Hematopoietic multipotent progenitor cell treated with erythropoietin and hydrocortisone succinate and interleukin-3 and kit ligand, for 8 days (in vitro differentiated cells): ENCODE results near the gene CDH16.
"Not testable (repeated sequence)": the region's sequence is repeated elsewhere in the genome, so short reads cannot be mapped to it uniquely, and the experiment has no call there.

ENCODE experiments used
- DNase-seq: peaks from one replicate; pipeline ENCODE4 v3.0.0-alpha.2; 2015

CDH16 gene

DNA sequence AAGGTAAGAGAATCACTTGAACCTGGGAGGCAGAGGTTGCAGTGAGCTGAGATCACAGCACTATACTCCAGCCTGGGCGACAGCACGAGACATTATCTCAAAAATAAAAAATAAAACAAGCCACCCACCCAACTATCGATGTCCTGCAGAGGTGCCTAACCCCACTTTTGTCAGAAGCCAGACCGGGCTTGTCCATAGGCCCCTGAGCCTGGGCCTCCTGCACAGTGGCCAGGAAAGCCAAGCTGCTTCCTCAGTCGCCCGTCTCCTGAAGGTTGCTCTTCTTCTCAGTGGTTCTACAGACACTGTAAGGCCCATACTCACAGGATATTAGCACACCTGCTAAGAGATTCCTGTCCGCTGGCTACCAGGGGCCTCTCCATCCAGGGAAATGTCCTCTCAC is 27.9 kb upstream of the CDH16 start:
- no peak for DNase-seq

DNA sequence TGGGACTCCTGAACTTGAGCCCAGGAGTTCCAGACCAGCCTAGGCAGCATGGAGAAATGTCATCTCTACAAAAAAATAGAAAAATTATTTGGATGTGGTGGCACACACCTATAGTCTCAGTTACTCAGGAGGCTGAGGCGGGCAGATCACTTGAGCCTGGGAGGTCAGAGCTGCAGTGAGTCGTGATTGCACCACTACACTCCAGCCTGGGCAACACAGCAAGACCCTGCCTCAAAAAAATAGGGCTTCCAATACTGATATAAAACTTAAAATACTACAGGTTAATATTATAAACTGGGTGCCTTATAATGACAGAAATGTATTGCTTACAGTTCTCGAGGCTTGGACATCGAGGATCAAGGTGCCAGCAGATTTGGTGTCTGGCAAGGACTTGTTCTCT is 27.3 kb upstream of the CDH16 start:
- no peak for DNase-seq

DNA sequence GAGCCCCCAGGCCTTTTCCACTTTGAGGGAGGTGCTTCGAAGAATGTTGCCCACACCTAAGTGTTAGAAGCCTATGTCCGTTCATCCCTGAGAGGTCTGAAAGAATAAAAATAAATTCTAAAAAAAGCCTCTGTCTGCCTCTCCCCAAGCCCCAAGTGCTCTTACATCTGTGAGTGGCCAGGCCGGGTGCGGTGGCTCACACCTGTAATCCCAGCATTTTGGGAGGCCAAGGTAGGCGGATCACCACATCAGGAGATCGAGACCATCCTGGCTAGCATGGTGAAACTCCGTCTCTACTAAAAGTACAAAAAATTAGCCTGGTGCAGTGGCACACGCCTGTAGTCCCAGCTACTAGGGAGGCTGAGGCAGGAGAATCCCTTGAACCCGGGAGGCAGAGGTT is 26.3 kb upstream of the CDH16 start:
- not testable (repeated sequence) for DNase-seq

GRCh38 chr16:66944054-66944441 is 25.4 kb upstream of the CDH16 start:
- DNase-seq = no peak

GRCh38 chr16:66943426-66944053 is 24.9 kb upstream of the CDH16 start:
- DNase-seq = no peak

GRCh38 chr16:66942981-66943380 is 24.3 kb upstream of the CDH16 start:
- DNase-seq = no peak

DNA sequence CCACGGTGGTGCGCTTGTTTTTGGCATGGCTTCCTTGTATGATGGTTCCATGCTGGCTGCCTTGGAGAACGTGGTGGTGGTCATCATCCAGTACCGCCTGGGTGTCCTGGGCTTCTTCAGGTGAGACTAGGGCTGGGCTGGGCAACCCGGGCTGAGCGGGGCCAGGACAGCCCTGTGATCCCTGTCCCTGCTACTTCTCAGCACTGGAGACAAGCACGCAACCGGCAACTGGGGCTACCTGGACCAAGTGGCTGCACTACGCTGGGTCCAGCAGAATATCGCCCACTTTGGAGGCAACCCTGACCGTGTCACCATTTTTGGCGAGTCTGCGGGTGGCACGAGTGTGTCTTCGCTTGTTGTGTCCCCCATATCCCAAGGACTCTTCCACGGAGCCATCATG is 21.6 kb upstream of the CDH16 start:
- DNase-seq = no peak

GRCh38 chr16:66939366-66939765 is 20.7 kb upstream of the CDH16 start:
- DNase-seq = no peak

DNA sequence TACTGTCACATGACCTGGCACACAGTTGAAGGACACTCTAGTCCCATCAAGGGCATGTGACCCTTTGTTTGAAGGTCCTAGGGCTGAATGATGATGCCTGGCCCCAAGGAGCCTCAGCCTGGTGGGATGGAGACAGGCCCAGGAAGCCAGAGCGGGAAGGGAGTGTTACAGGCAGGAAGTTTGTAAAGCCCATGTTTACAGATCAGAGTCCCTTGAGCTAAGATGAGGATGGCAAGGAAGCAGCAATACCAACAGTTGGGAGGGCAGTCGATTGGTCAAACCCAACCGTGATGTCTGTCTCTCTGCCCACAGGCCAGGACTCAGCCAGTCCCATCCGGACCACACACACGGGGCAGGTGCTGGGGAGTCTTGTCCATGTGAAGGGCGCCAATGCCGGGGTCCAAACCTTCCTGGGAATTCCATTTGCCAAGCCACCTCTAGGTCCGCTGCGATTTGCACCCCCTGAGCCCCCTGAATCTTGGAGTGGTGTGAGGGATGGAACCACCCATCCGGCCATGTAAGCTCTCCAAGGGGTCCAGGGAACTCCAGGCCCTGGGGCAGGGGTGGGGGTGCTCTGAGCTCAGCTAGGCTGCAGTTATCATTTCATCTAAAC is 19.1 kb upstream of the CDH16 start:
- no peak for DNase-seq

DNA sequence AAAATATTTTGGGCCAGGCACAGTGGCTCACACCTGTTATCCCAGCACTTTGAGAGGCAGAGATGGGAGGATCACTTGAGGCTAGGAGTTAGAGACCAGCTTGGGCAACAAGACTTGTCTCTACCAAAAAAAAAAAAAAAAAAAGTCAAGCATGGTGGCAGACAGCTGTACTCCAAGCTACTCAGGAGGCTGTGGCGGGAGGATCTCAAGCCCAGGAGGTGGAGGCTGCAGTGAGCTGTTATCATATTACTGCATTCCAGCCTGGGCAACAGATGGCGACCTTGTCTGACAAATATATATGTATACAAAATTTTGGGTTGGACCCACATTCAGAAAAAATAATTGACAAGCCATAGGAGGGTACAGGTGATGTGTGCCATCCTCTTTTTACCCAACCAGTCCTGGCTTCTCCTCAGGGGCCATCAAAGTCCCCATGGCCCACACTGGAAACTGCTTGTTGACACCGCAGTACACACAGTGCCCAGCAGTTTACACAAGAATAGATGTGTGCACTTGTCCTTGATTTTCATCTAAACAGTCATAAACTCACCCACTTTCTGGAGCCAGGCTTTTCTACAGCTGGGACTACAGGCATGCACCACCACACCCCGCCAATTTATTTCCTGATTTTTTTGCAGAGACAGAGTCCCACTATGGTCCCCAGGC is 18.3 kb upstream of the CDH16 start:
- DNase-seq = peak; percentile 61

DNA sequence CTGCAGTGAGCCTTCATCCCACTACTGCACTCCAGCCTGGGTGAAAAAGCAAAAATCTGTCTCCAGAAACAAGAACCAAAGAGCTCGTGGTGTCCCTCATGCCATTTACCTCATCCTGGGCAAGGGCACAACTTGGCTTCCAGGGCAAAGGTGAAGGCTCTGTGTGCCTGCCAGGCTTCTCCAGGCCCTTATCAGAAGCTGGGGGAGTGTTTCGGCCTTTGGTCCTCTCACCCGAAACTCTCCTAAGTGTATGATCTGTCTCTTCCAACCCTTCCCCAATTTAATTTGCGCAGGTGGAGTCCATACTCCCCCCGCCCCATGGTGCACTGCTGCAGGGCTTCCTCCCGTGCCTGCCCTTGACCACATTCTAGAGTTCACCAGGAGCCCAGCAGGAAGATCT is 17.8 kb upstream of the CDH16 start:
- no peak for DNase-seq

GRCh38 chr16:66935314-66936011 is 16.8 kb upstream of the CDH16 start, which contains the start of gene CES2:
TSS of gene CES2 (plus strand) at chr16:66935516. CDS start at chr16:66935636, 120 bp downstream.
- DNase-seq = no peak

GRCh38 chr16:66934839-66935313 is 16.2 kb upstream of the CDH16 start:
- DNase-seq = not testable (repeated sequence)

DNA sequence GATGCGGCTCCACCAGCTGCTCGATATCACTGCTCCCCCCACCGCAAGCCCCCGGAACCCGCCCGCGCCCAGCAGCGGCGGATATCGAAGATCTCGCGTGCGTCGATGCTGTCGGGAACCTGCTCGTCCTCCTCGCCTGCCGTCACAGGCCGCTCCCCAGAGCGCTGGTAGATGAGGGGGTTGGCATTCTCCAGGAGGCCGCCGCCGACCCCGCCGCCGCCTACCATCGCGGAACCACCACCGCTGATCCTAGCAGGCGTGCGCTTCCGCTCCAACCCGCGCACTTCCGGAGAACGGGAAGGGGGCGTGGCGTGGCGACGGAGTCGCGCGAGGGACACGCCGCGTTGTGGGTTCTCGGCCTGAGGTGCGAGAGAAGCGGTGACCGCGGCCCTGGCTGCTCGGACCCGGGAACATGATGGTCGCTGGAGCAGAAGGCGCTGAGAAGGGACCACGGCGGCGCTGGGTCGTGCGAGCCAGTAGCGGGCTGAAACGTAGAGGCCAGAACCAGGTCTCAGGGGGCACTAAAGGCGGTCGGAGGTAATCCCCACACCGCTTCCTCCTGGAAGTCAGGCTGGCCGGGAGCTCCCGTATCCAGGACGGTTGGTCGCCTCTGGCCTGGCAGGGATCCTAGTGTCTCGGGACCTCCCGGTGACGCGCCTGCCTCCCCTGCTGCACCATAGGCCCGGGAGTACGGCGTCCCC is 15.6 kb upstream of the CDH16 start, which contains the start of gene CIAO2B:
Gene CIAO2B (minus strand): TSS at position 265 of the 701 bp plus-strand sequence. CDS start 38 bp downstream, at position 227.
- DNase-seq = peak; percentile 85

DNA sequence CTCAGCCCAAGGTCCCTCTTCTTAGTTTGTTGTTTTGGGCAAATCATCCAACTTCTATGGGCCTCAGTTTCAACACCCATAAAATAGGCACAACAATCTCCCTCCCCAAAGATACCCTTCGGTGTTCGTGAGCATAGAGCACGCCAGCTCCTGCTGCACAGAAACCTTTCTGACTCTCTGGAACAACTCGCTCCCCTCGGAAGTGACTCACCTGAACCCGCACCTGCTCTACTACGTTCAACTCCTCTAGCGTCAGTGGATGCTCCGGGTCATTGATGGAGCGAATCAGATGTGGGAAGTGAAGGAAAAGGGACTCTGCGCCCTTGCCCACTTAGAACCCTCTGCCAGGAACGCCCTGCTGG is 15.1 kb upstream of the CDH16 start:
- DNase-seq = no peak

- DNase-seq = no peak
Observed at GRCh38 chr16:66932076-66932475, 13.4 kb upstream of the CDH16 start.

DNA sequence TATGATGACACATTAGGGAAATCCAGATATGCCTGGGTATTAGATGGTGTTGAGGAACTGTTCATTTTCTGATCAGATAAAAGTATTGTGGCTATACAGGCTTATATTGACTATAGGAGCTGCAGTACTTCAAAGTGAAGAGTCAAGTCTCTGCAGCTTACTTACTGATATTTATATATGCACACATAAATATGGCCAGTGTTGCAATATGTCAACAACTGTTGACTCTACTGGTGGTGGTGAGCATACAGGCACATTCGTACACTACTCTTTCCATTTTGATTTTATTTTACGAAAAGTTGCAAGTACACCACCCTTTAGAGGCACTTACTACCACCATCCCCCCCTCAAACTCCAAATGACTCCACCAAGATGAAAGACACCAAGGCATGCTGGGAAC is 13.0 kb upstream of the CDH16 start:
- no peak for DNase-seq

- DNase-seq = peak; percentile 79
Observed at GRCh38 chr16:66930189-66930588, 11.5 kb upstream of the CDH16 start.

- DNase-seq = peak; percentile 75
Observed at GRCh38 chr16:66928702-66929388, 10.2 kb upstream of the CDH16 start.

DNA sequence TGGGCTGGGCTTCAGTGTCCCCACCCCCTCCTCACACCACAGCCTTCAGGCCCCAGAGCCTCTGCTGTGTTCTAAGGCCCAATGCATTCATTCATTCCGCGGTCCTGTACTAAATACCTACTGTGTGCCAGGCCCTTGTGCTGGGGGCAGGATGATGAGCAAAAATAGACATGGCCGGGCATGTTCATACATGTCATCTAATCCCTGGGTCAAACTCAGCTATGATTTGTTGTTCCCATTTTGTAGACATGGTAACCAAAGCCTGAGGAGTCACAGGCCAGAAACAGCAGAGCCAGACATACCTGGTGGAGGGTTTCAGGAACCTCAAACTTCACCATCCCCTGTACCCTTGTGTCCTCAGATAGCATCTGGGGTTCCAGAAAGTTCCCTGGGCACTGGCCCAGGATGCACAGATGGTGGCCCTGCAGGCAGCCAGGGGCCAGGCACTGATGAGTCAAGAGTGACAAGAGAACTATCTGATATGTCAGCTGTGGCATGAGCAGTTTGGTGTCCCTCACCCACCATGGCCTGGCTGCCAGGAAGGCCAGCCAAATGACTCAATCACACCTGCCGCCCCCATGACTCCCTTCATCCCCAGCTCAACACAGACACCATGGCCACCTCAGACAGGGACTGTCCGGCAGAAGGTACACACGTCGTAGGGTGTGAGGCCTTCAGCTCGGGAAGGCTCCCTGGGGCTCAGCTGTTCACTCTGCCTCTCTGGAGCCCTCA is 9.4 kb upstream of the CDH16 start:
- peak; percentile 76 for DNase-seq

DNA sequence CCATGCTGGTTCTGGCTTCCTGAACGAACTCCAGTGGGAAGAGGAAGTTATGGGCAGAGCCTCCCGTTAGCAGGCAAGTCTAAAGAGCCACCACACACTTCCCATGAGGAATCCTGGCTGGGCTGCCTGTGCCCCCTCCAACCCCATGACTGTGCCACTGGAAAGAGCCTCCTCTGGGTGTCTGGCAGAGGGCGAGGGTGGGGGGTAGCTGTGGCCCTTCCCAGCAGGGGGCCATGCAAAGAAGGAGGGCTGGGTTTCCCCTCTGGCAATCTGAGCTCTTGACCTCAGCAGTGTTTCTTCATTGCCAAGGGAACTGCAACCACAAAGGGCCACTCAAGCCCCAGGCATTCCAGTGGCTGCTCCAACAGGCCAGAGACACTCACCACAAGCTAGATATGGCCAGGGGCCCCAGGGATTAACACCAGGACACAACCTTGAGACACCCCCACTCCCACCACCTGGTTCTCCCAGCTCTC is 8.3 kb upstream of the CDH16 start:
- no peak for DNase-seq
